HG03060 (cell line): ENCODE data around the gene GPD2.

Source experiments
- ATAC-seq: cut with Tn5 transposase; IDR thresholded peaks from one replicate; pipeline ENCODE4 v1.9.1; 2021; ENCODE audit warnings: low read depth, moderate number of reproducible peaks; ENCODE audit not compliant: unreplicated experiment

GPD2 gene

DNA sequence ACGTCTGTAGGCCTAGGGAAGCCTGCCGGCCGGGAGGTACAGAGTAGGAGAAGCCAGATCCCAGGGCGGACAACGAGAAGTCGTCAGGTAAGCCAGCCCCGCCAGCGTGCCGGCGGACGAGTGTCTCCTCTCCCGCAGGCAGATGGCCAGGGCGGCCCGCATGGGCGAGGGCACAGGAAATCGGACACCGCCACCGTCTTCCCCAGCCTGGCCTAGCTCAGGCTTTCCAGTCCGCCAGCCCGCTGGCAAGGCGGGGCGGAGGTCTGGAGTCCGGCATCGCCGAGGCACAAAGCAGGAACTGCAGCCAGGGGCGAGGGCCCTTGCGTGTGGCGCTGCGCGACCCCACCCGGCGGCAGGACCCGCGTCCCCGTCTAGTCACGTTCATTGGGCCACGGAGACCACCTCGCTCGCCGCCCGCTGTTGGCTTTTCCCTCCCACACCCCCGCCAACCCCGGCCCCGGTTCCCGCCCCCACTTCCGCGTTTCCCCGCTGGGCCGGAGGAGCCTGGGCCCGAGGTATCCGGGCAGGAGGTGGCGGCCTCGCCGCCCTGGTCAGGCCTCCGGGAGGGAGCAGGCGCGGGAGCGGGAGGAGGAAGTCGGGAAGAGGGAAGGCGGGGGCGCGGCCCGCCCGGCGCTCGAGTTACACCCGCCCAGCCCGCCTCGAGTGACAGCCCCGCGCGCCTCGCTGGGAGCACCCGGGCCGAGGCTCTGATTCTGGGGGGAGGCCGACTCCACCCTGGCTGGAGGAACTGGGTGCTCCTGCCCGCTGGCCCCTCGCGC is at the start of gene GPD2:
Gene GPD2, plus strand, starts transcription at position 662 of the 779 bp plus-strand sequence. CDS start 39,727 bp downstream, outside the sequence.
- peak; percentile 30 for ATAC-seq

DNA sequence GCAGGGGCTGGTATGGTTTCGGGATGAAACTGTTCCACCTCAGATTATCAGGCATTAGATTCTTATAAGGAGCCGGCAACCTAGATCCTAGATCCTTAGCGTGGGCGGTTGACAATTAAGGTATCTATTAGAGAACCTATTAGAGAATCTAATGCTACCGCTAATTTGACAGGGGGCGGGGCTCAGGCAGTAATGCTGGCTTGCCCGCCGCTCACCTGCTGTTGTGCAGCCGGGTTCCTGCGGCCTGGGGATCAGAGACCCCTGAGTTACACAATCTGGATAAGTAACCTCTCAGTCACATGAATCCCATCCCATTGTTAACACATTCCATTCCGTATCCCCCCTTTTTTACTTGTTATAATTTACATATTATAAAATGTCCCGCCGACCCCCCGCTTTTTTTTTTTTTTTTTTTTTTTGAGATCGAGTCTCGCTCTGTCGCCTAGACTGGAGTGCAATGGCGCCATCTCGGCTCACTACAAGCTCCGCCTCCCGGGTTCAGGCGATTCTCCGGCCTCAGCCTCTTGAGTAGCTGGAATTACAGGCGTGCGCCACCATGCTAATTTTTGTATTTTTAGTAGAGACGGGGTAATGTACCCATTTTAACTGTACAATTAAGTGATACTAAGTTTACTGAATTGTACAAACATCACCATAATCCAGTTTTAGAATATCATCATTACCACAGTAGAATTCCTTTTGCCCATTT is 42.0 kb upstream of the GPD2 start:
- ATAC-seq, result no peak

DNA sequence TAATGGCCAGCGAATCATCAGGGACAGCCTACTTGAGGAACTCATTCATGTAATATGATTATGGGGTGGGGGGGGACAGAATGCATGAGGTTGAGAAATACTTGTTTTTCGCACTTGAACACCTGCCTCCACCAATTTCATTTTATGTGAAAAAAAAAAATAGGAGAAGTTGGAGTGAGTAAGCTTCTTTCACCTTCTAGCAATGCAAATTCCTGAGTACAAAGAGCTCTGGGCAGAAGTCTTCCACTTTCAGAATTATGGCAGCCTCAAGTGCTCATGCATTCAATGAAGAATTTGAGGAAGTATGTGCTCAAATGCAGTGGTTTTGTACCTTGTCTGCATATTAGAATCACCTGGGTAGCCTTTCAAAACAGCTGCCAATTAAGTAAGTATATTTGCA is 40.1 kb upstream of the GPD2 start:
- ATAC-seq, result no peak

DNA sequence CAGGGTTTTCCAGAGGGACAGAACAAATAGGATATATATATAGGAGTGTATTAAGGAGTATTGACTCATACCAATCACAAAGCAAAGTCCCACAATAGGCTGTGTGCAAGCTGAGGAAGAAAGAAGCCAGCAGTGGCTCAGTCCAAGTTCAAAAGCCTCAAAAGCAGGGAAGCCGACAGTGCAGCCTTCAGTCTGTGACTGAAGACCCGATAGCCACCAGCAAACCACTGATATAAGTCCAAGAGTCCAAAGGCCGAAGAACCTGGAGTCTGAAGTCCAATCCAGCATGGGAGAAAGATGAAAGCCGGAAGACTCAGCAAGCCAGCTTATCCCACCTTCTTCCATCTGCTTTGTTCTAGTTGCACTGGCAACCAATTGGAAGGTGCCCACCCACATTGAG is 39.0 kb upstream of the GPD2 start:
- ATAC-seq, result no peak

DNA sequence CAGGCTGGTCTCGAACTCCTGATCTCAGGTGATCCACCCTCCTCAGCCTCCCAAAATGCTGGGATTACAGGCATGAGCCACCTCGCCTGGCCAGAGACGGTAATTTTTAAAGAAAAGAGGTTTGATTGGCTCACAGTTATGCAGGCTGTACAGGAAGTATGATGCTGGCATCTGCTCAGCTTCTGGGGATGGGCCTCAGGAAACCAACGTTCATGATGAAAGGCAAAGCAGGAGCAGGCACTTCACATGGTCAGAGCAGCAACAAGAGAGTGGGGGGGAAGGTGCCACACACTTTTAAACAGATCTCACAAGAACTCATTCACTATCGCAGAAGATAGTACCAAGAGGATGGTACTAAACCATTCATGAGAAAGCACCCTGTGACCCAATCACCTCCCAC is 38.0 kb upstream of the GPD2 start:
- ATAC-seq, result no peak

DNA sequence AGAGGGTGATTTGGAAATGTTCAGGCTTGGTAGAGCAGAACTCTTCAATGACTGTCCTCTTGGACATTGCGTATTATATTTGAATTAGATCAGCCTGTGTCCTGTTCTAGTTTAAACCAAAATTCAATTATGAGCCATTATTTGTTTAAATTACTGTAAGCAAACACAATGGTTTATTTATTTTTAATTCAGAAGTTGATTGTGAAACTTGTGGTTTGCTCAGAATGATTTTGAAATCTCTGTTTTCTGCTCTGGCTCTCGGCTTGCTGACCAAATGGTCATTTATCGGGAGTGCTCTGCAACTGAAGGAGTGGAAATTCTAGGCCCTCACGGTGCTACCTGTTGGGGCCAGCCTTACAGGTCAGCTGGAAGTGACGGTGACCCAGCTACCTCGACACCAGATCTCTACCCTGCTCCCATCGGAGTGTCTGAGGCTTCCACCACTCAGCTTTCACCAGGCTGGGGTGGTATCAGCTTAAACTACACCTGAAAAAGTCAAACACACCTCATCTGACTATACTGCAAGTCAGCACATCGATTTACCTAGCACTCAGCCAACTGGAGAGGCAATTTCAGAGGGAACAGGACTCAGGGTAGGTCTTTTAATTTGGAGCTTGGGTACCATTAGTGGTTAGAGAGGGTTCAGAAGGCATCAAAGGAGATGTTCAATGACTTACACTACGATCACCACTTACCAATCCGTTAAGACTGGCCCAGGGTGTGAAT is 36.8 kb upstream of the GPD2 start:
- no peak for ATAC-seq

DNA sequence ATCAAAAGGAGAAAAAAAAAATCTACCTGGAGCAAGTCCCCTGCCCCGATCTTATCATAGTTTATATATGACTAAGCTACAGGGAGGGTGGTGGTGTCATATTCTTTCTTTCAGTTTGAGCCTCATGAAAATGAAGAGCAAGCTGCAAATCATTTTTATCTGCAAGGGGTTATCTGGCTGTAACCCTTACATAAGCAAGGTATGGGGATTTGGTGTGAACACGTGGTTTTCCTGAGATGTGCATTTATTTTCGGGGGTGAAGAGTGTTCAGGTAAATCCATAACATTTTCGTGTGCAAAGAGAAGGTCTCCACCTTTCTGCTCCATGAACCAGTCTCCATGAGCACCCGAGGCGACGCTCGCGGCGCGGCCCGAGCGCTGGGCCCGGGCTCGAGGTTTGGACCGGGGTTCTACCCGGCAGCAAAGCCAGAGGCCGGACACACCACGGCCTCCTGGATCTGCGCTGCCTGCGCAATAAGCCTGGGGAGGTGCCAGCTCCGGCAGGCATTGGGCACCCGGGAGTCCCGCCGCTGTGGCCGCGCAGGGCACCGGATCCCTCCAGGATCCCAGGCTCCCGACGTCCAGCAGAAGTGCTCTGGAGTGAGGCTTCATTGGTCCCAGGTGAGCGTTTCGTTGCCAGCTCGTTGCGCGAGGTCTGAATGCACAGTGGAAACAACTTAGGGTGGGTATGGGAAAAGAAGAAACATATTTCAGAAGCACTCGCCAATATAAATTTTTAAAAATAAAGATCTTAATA is 36.1 kb upstream of the GPD2 start:
- ATAC-seq, result peak; percentile 8

DNA sequence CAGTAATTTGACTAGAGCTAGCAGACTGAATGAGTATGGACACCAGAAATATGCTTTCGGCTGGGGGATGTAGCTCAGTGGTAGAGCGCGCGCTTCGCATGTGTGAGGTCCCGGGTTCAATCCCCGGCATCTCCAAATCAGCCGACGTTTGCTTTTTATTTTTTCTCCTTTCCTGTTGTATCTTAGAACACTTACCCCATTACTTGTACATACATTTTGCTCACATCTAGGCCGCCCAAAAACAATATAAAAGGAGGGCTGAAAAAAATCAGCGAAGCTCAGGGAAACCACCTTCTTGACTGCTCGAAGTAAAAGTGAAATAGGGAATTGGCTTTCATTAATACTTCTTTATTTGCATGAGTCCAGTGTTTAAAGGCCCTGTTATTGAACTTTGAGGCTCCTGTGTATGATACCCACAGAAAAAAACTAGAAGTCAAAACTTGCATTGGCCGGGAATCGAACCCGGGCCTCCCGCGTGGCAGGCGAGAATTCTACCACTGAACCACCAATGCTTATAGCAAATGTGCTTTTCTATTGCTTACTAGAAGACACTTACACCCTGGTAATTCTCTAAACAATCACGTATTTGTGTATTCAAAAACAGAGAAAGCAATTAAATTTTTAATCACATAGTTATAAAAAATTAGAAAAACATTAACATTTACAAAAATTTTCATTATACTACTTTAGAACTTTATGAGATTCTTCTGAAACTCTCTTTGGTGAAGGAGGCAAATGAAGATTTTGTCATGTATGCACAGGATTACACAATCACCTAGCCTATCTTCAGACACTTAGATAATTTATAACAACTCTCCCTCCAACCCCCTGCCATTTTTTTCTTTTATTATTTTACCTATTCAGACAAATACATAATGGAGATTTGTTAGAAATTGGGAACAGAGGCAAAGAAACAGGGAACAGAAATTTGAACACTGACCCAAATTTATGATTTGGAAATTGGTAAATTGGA is 35.2 kb upstream of the GPD2 start:
- peak; percentile 47 for ATAC-seq

DNA sequence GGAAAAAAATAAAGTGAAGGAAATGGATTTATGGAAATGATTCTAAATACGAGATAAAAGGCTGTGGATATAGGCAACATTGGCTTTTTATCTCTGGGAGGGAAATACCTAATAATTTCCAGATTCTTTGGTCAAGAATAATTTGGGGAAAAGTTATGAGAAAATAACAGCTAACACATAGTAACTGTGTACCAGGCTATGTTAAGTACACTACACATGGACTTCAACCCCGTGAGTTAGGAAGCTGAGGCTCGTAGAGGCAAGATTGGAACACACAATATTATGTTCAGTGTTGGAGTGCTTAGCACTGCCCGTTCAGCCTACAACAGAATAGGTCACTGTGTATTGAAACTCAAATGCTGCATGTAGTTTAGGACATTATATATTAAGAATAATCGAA is 34.3 kb upstream of the GPD2 start:
- no peak for ATAC-seq

DNA sequence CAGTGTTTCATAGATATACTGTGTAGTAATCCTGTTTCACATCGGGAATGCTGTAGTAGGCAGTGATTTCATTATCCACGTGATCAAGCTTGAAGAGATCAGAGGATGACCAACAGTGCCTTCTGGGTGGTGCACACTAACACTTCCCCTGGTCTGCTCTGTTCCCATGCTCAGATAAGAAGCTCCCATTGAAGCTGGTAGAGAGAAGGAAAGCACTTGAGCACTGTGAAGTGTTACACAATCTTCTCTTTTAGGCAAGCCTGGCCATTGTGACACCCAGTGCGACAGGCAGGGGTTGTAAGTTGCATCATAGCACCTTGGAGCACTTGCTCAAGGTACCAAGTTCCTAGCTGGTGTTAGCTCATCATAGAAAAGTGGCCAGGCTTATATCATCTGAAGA is 30.6 kb upstream of the GPD2 start:
- ATAC-seq, result no peak

DNA sequence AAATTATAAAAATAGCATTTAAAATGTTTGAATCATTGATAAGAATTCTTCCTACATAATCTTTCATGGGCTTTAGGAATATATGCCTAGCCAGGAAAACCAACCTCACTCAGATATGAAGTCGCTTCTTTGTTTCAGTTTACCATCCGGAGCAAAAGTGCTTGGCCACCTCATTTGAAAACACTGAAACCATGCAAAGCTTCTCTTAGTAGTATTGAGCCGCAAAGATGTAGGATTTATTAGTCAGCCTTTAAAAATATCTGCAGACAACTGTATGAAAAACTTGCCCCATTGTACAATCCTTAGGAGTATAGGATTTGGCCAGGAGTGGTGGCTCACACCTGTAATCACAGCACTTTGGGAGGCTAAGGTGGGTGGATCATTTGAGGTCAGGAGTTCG is 24.3 kb upstream of the GPD2 start:
- ATAC-seq, result no peak

DNA sequence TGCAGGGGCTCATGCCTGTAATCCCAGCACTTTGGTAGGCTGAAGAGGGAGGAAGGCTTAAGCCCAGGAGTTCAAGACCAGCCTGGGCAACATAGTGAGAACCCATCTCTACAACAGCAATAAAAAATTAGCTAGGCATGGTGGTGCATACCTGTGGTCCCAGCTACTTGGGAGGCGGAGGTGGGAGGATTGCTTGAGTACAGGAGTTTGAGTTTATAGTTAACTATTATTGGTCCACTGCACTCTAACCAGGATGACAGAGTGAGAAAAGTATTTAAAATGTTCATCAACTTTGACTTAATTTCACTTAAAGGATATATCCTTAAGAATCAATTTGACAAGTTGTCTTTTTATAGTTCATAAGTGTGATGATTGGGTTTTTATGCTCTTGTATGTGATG is 14.3 kb upstream of the GPD2 start:
- ATAC-seq, result no peak

DNA sequence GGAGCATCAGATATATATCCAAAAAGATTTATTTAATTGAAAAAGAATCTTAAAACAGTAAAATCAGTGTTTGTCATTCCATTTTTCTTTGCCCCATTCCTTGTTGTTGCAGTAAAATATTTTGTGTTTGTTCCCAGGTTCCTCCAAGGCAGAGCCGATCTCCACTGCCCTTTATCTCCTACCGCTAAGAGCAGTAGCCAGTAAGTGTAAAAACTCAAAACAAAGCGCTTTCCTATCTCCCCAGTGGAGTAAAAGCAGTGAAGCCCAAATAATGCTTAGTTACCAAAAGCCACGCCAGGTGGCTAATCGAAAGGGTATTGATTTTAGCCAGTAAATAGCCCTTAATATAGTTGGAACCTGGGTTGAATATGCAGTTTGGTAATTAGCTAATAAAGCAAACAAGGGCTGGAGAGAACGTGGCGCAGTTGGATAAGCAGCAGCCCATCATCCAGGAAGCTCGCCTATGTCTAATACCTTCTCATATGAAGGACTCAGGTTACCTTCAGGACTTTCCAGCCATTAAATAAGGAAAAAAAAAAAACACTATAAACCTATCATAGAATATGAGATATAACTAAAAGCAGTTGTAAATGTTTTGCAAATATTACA is 12.4 kb upstream of the GPD2 start:
- no peak for ATAC-seq

DNA sequence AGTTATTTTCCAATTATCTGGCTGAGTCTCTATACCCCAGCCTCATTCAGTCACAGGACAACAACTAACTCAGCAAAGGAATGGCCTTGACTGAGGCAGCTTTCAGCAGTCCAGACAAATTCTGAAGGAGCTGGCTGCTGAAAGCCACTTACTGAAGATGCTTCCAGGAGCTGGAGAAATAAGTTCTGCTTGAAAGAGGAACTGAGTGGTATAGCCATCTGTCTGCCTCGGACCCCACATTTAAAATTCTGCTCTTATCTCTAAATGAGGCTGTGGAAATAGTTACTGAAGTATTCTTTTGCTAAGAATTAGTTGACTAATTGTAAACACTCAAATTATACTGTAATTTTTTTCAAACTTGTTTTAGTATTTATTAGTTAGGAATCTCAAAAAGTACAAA is 9.1 kb upstream of the GPD2 start:
- ATAC-seq, result no peak

DNA sequence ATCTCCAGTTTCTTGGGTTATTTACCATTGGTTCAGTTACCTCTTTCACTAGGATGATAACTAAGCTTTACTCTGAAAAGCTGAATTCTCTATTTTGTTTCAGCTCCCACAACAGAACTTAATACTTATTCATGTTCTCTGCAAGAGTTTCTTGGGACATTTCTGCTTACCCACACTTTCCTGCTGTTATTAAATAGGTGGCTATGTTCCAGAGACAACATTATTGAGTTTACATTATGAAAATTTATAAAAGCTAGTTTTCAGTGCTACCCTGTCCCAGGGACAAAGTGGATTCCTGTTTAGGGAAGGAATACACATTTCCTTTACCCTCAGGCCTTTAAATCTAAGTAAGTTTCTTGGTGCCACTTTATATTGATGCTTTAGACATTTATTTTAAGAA is 7.0 kb upstream of the GPD2 start:
- no peak for ATAC-seq

DNA sequence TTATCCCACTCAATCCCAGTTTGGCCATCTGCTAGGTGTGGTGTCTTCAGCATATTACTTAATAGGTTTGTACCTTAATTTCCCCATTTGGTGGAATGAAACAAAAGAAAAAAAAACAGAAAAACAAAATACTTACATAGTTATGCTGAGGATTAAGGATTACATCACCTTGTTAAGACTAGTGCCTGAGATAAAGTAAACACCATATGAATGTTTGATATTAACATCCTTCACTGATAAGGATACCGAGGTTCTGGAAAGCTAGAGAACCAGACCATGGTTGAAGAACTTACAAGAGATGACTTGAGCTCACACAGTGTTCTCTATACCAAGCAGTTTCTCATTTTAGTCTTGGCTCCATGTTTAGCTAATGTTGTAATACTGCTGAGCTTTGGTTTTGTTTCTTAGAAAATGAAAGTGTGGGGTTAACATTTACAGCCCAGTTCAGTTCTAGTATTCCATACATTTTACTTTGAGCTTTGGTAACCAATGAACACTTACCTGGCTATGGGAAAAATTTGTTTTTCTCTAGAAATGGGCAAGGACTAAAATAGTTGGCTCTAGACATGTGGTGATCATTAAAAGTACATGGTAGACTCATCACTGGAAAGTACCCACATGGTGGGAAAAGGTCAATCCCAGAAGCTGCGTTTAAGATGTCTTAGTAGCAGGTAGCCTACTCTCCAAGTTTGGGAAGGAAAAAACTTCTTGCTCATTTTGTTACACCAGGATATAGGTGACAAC is 5.8 kb upstream of the GPD2 start:
- peak; percentile 3 for ATAC-seq

DNA sequence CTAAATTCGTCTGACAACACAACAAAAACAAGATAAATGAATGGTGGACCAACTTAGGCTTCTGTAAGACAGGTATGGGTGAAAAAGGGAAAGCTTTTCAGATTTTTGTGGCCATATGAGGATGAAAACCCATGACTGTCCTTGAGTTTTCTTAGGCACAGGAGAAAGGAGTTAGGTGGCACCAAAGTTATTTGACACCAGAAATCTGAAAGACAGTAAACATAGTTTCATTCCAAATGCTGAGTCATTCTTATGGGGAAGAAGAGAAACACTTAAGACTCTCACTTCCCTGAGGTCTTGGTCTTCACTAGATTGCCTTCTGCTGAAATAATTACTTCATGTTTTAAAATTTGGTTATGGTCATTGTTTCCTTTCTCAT is 5.2 kb upstream of the GPD2 start:
- ATAC-seq, result peak; percentile 68

DNA sequence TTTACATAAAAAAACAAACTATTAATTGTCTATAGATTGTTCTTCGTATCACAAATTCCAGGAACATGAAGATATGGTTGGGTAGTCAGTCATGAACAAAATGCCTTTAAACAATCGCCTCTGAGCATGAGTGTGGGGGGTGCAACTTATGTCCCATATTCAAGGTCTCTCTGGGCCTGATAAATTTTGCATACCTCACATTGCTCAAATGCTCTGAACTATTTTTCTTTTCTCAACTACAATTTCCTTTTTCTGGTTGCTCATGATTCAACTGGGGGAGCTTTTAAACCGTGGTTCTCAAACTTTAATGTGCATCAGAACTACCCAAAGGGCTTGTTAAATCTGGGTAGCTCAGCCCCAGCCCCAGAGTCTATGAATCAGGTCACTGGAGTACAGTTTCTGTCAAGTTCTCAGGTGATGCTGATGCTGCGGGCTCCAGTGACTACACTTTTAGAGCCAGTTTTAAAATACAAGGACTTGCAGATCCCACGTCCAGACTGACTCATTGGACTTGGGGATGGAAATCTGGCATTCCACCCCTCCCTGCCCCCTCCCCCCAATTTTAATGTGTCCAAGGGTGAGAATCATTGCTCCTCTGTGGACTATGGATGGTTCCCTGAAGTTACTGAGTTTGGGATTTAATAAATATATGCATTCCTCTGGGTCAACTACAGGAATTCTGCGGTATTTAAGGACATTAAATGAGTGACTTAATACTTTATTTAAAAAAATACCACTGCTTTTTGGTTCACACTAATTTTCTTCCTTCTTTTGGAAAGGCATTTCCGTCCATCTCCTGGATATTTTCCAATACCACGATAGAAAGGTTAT is 1.5 kb upstream of the GPD2 start:
- ATAC-seq, result no peak
